ENCODE data around the gene GPR75. TPM values are rescaled to one million over a fixed set of nuclear protein-coding genes. Genes with fewer than 3 reads are reported as not detected.

The GPR75 gene
- total and polyA plus RNA-seq, 2 experiments from 2014 or later, result 0.34 to 4.1 TPM

- TF ChIP-seq ETS1 (IDR thresholded peaks at IDR 0.05), result no peak
- no peak for TF ChIP-seq NANOG (IDR thresholded peaks at IDR 0.05; ENCODE audit: borderline replicate concordance)
- TF ChIP-seq CREB1 (CRISPR knock-in tag; IDR thresholded peaks at IDR 0.05; ENCODE audit: low read depth), result no peak
Observed at GRCh38 chr2:53905396-53905795, 45.6 kb upstream of the GPR75 start (continued).

- H4K20me1 ChIP-seq (replicated peaks; ENCODE audit: insufficient read depth), result peaks cover 7% of the 10 kb centered on the region; the same call in 1 of the 2 replicates
- H3K27ac ChIP-seq (ENCODE audit: low read depth), result no peak overlapping the region
- H3K79me2 ChIP-seq (replicated peaks; ENCODE audit: insufficient read depth), result no peaks in the 10 kb centered on the region
- H3F3A ChIP-seq (replicated peaks; ENCODE audit: low read depth), result no peaks in the 10 kb centered on the region
- H3K9me3 Mint-ChIP-seq, result no peaks in the 10 kb centered on the region
- H3K27me3 ChIP-seq (ENCODE audit: insufficient read depth), result no peaks in the 10 kb centered on the region
- peaks cover 61% of the 10 kb centered on the region for H3K36me3 ChIP-seq (ENCODE audit: insufficient read depth)
- no peak overlapping the region for H3K4me3 ChIP-seq
- H3K27ac Mint-ChIP-seq, result no peak overlapping the region
- no peaks in the 10 kb centered on the region for H3K4me1 ChIP-seq (ENCODE audit: insufficient read depth)
- no peak for DNase-seq (ENCODE audit: low spot score)
- no peak overlapping the region for H2AFZ ChIP-seq
- H3K36me3 Mint-ChIP-seq (ENCODE audit: low read depth), result peaks cover 71% of the 10 kb centered on the region
- H3K9me2 ChIP-seq (ENCODE audit: insufficient read depth), result no peaks in the 10 kb centered on the region
- no peak overlapping the region for H3K4me2 ChIP-seq
- H3K27me3 Mint-ChIP-seq (ENCODE audit: insufficient read depth, low read depth, poor library complexity), result peaks cover 4% of the 10 kb centered on the region
- no peak overlapping the region for H3K4me3 Mint-ChIP-seq
- ATAC-seq, result no peak
- H3K4me1 Mint-ChIP-seq, result peaks cover 7% of the 10 kb centered on the region; the same call in 1 of the 3 replicates
- no peak for TF ChIP-seq POLR2AphosphoS5 (IDR thresholded peaks at IDR 0.05; ENCODE audit: low read depth)
- no peak for TF ChIP-seq JUNB (IDR thresholded peaks at IDR 0.05; ENCODE audit: unreplicated experiment)
- TF ChIP-seq ZNF462 (CRISPR knock-in tag; IDR thresholded peaks at IDR 0.05), result no peak
- TF ChIP-seq STAT1 (IDR thresholded peaks at IDR 0.05; ENCODE audit: unreplicated experiment), result no peak
- no peak for TF ChIP-seq CTCF (conservative IDR thresholded peaks at IDR 0.05; ENCODE audit: low read depth in 2 of 2)
- TF ChIP-seq CREB1 (CRISPR knock-in tag; IDR thresholded peaks at IDR 0.05; ENCODE audit: low read depth), result no peak
- TF ChIP-seq ZNF331 (CRISPR knock-in tag; IDR thresholded peaks at IDR 0.05; ENCODE audit: low read depth), result no peak
- TF ChIP-seq ZNF114 (CRISPR knock-in tag; IDR thresholded peaks at IDR 0.05), result no peak
- TF ChIP-seq EZH2phosphoT487 (IDR thresholded peaks at IDR 0.05; ENCODE audit: unreplicated experiment), result no peak
- TF ChIP-seq EZH2 (IDR thresholded peaks at IDR 0.05; ENCODE audit: low read depth, unreplicated experiment), result no peak
- no peak for TF ChIP-seq REST (IDR thresholded peaks at IDR 0.05; ENCODE audit: unreplicated experiment)
Observed at GRCh38 chr2:53903011-53903410, 43.2 kb upstream of the GPR75 start.

Data from GM23338 (cell line).